HG02870 (cell line): Measurements from ENCODE around the gene BCAS3.

Source experiments
- ATAC-seq: cut with Tn5 transposase; IDR thresholded peaks from one replicate; pipeline ENCODE4 v1.9.1; 2021; ENCODE audit warnings: mild to moderate bottlenecking, moderate library complexity; ENCODE audit not compliant: unreplicated experiment

BCAS3 gene

DNA sequence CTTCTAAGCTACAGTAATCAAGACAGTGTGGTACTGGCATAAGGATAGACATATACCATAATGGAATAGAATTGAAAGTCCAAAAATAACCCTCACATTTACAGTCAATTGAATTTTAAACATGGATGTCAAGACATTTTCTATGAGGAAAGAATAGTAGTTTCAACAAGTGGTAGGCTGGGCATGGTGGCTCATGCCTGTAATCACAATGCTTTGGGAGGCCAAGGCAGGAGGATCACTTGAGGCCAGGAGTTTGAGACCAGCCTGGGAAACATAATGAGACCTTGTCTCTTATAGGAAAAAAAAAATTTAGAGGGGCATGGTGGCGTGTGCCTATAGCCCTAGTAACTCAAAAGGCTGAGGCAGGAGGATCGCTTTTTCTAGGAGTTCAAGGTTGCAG is 599.2 kb downstream of the BCAS3 start:
- ATAC-seq: no peak

DNA sequence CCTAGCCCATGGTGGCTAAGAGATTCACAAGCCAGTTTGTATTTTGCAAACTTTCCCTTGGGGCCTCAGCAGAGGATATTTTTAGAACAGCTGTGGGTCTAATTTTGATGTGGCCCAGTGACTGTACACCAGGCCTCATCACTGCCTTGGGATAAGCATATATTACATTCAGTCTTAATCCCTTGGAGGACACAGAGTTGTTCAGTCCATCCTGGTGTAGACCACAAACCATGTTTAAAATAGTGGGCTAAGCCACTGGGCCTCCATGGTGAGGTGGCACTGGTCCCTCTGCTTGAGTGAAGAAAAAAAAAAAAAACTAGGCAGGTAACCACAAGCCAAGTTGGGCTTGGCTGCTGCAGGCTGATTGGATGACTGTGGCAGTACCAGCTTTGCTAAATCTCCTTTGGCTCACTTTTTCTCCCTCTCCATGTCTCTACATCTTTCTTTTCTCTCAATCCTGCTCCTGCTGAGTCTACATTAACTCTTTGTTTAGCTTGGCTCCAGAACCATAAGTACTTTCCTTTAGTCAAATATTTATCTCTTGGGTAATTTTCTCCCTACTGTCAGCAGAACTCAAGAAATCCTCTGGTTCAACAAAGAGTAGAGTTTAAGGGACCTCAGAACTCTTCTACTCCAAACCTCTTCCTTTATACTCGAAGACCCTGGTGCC is 602.0 kb downstream of the BCAS3 start:
- no peak for ATAC-seq

GRCh38 chr17:61280338-61280737 is 602.7 kb downstream of the BCAS3 start:
- ATAC-seq: peak; percentile 73

DNA sequence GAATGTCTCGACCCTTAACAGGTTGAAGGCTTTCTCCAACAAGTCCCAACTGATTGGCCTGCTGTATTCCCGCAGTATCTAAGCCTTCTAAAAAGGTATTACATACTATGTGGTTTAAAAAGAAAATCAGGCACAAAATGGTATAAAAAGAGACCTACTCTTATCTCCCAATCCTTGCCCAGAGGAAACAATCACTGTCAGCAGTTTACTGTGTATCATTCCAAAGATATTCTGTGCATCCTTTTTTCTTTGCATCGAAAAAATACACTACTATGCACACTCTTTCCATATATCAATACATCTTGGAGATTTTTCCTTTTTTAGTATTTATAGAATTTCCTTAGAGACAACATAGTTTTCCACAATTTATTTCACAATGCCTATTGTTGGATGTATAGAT is 603.2 kb downstream of the BCAS3 start:
- no peak for ATAC-seq

DNA sequence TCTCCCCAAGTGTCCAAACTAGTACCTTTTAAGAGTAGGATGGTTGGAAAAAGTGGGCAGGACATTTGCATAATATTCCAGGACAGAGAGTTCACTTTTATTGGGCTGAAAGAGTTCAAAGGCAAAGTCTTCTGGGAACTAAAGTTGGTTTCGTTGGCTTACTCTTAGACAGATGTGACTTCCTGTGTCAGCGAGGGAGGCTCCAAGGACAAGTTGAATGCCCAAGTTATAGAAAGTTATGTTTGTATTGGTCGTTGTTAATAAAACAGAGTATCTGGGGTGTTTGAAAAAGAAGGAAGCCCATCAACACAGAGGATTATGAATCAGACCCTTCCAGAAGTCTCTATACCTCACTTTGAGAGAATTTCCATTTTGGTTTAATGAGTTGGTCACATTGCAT is 604.7 kb downstream of the BCAS3 start:
- no peak for ATAC-seq

GRCh38 chr17:61283043-61283442 is 605.4 kb downstream of the BCAS3 start:
- ATAC-seq: no peak

GRCh38 chr17:61284174-61284573 is 606.5 kb downstream of the BCAS3 start:
- no peak for ATAC-seq

DNA sequence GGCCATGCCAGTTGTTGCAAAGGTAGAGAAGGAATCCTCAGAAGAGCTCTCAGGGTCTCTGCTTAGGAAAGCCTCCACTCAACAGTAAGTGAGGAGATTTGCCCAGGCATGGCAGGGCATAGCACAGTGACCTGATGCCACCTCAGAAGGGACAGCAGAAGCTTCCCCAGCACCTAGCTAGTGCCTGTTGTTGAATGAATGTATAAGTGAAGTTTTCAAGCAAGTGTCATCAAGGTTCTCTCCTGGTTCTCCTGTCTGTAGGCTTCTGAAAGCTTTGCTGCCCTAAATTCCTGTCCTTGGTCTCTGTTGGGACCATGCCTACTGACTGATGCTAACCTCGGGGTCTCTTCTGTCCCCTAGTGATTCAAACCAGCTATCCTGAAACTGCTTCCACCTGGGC is 607.1 kb downstream of the BCAS3 start:
- no peak for ATAC-seq

GRCh38 chr17:61285526-61286320 is 608.1 kb downstream of the BCAS3 start:
- no peak for ATAC-seq

DNA sequence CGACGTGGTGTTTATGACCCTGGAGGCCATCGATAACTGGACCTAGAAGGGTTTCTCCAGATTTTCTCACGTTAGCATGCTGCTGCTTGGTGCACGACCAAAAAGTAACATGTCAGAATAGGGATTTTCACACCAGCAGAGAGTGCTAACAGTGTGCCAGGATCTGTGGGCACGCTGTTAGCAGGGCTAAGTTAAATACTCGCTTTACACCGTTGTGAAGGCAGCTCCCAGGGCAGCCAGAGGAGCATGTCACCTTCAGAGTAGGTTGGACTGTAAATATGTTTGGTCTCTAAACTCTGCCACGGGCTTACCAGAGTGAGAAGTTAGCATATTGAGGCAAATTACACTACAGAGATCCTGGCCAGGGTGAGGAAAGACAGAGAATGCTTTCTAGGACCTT is 608.8 kb downstream of the BCAS3 start:
- no peak for ATAC-seq

- ATAC-seq: no peak
Measured at GRCh38 chr17:61289408-61290385, 612.0 kb downstream of the BCAS3 start.

DNA sequence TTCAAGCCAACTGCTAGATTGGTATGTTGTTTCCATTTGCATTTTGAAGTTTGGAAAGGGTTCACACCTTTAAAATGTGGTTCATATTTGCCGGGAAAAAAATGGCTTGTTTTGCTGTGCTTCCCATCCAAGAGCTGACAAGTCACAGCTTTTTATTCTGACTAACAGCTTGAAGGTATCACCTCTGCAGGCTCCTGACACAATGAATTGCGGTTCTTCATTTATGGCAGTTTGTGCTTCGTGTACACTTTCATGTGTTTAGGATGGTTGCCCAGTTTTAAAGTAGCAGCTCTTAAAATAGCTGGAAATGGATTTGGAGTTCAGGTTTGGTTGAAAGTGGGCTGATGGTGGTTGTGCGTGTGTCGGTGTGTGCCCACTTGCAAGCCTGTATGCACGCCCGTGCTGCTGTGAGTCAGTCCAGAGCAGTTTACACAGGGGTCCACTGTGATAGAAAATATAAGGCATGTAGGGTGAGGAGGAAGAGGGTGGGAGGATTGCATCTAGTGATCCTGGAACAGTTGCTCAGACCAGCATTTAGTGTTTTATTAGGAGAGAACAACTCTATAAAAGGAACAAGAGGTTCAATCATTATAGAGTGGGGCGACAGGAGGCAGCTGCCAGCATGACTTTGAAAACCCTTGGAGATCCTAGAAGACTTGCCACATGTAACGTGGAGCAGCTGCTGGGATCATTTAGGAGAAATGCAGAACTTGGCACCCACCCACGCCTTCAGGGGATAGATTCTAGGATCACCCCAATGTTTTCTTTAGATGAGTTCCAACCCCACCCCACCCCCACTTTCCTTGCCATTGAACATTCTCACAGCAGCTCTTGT is 614.0 kb downstream of the BCAS3 start:
- ATAC-seq: no peak

GRCh38 chr17:61294286-61294685 is 616.6 kb downstream of the BCAS3 start:
- no peak for ATAC-seq

DNA sequence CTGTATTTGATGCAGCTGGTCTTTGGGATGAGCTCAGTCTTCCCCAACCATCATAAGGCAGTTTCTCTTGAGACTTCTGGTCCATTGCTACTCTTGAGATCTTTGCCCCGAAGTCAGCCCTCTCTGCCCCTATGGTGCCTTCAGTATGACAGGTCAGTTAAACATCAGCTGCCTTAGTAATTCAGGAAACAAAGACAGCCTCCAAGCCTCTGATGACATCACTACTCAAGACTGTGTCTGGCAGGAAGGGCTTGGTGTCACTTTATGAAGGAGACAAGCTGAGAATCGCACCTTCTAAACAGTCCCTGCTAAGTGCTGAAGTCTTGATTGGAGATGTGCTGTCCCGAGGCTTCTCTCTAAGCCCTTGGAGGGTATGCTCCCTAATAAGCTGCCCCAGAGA is 617.1 kb downstream of the BCAS3 start:
- no peak for ATAC-seq

- ATAC-seq: no peak
Measured at GRCh38 chr17:61296058-61296457, 618.4 kb downstream of the BCAS3 start.

DNA sequence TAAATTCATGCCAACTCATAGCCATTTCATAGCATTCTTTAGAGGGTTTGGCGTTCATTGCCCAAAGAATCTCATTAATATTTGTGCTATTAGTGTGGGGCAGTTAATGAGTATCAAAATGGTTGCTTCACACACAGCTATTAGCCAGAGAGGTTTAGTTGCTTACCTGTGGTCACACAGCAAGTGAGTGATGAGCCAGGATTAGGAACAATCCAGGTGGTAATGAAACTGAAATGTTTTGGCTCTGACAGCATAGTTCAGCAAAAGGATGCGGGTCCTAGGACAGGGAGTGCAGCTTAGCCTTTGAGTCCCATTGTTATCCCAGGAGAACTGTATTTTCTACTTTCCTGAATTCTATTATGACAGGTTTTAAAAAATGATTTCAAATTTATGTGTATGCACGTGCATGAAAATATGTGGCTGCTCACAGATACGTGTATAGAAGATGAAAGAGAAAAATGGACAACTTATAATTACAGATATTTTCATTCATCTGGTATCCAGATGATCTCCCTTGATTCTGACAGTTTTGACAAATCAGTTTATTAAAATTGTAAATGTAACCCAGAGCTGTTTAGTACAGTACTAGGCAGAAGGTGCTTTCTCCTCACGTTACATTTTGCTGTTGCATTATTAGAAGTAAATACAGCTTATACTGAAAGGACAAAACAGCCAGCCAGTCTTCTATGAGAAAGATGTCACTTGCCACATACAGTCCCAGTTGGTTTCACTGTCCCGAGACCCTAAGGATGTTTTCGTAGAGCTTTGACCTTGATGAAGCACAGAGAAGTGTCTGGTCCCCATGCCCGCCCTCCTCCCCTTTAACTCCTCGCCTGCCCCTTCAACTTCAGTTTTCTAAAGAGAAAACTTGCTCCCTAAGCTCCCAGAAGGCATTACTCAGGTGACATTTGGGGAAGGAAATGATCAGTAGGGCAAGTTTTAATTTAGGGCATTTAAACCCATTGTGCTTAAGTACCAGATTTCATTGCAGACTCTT is 622.2 kb downstream of the BCAS3 start:
- ATAC-seq: no peak

DNA sequence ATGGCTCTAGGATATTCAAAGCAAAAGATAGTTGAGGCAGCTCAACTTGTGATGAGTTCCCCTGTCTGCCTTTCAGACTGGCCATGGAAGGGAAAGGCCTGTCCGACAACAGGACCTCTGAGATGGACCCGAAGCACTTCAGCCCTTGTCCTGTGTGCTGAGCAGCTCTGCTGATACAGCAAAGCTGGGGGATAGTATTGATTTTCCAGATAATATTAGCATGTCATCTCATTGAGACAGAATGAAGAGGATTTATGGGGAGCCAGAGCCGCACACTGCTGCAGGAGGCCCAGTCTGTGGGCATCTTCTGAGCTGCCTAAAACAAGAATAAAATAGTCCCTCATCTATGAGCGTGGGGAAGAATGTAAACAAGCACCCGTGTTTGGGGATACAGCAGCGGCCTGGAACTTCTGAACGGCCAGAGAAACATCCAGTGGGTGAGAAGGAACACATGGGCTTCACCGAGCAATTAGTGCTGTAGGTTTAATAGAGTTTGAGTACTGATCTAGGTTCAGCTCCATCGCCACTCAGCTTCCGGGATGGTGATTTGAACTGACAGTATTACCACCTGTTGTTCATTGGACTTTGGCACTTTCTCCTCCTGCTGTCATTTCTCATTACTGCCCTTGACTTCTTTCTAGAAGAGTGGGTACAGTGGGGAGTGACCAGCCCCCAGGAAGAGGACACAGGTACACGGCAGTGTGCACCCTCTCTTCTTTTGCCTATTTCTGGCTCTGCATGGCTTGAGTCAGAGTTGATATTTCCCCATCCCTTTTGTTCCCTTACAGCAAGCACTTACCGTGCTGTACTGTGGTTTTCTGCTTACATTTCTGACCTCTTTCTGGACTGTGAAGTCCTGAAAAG is 625.5 kb downstream of the BCAS3 start:
- no peak for ATAC-seq

DNA sequence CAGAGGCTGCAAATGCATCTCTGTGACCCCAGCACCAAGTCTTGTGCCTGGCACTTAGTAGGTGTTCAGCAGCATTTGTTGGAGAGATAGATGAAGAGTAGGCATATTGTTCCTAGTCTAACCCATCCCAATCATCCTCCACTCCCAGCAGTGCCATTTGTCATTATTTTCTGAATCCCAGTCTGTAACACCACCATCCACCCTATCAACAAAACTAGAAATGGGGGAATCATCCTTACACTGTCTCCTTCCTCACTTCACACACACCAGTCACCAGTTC is 626.1 kb downstream of the BCAS3 start:
- no peak for ATAC-seq

DNA sequence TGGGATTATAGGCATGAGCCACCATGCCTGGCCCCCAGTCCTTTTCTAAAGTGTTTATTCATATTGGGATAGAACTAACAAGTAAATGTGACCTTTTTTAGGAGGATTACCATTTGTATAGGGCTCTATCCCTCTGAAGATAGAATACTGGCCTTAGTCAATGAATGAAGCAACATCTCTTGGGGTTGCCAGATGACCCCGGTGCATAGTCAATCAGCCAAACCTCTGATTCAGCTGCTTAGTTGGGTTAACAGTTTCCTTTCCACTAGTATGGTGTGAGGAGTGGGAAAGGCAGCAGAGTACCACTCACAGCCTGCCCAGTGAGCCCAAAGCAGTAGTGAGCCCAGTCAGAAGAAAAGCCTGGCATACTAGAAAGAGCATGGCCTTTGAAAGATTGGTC is 627.4 kb downstream of the BCAS3 start:
- no peak for ATAC-seq
